ENCODE measurements around the gene IMPA2.
"Not testable (repeated sequence)": the region's sequence is repeated elsewhere in the genome, so short reads cannot be mapped to it uniquely, and the experiment has no call there.

The IMPA2 gene

GRCh38 chr18:12068950-12069320, 87.6 kb downstream of the IMPA2 start:
- Histone ChIP-seq H3K9me3 (ENCODE audit: control insufficient read depth, insufficient read depth, low read depth, low read length) (no peaks in the 10 kb centered on the region), H3K27ac (ENCODE audit: extremely low read depth, low read depth, low read length) (no peak overlapping the region), H3K4me1 (ENCODE audit: control insufficient read depth, insufficient read depth, low read length) (no peaks in the 10 kb centered on the region), H3K36me3 (ENCODE audit: control insufficient read depth in 2 of 2, insufficient read depth in 1 of 2, low read length in 2 of 2) (no peaks in the 10 kb centered on the region), H3K4me3 (ENCODE audit: low read depth, low read length) (no peak overlapping the region)
- CTCF ChIA-PET: interaction anchor here (1.6 to 1.7 kb wide), 2 partner anchors 11 to 12 kb away, joined by 3 to 4 read pairs; no protein-coding TSS in a partner anchor
- POLR2A ChIA-PET: no interaction called here
- TF ChIP-seq ZNF473 (tag by site-specific recombination; IDR thresholded peaks at IDR 0.05): no peak
- TF ChIP-seq ZNF121 (tag by site-specific recombination; IDR thresholded peaks at IDR 0.05): no peak
- TF ChIP-seq ZNF112 (tag by site-specific recombination; IDR thresholded peaks at IDR 0.05): no peak
- TF ChIP-seq ZSCAN30 (tag by site-specific recombination; IDR thresholded peaks at IDR 0.05): no peak
- TF ChIP-seq ZBTB8A (tag by site-specific recombination; IDR thresholded peaks at IDR 0.05): no peak
- no peak for TF ChIP-seq ZNF558 (tag by site-specific recombination; IDR thresholded peaks at IDR 0.05)
- no peak for TF ChIP-seq ZNF76 (tag by site-specific recombination; IDR thresholded peaks at IDR 0.05; ENCODE audit: borderline replicate concordance, low read depth)
- TF ChIP-seq ZNF280D (tag by site-specific recombination; IDR thresholded peaks at IDR 0.05): no peak
- no peak for TF ChIP-seq ZNF626 (tag by site-specific recombination; IDR thresholded peaks at IDR 0.05)

DNA sequence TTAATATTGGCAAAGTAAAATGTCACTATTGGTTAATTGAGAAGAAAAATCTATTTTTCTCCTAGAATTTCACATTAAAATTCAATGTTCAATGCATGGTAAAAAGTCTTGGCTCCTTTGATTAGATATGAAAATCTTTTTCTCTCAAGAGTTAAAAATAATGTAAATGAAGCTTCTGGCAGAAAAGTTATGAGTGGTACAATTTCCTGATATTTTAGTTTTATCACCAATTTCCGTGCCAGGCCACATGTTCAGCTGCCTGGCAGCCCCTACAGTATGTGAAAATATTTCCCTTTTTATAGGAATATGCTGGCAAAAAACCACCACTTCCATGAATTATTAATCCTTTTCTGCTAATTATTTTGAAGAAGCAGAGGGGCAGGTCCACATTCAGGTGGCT, 89.8 kb downstream of the IMPA2 start:
- H3K4me1 ChIP-seq (ENCODE audit: control insufficient read depth, insufficient read depth, low read length); POLR2A ChIA-PET: not testable (repeated sequence)
- CTCF ChIA-PET: interaction anchor here (2.0 kb wide), 1 partner anchor 32 kb away, joined by 8 read pairs; no protein-coding TSS in a partner anchor

GRCh38 chr18:12072996-12073395, 91.7 kb downstream of the IMPA2 start:
- ChIA-PET POLR2A (no interaction called here), CTCF (no interaction called here)
- no peaks in the 10 kb centered on the region for H3K9me3 ChIP-seq (ENCODE audit: control insufficient read depth, insufficient read depth, low read depth, low read length)
- no peak overlapping the region for H3K4me3 ChIP-seq (ENCODE audit: low read depth, low read length)
- no peaks in the 10 kb centered on the region for H3K36me3 ChIP-seq (ENCODE audit: control insufficient read depth in 2 of 2, insufficient read depth in 1 of 2, low read length in 2 of 2)
- no peaks in the 10 kb centered on the region for H3K4me1 ChIP-seq (ENCODE audit: control insufficient read depth, insufficient read depth, low read length)
- TF ChIP-seq ZNF501 (tag by site-specific recombination; IDR thresholded peaks at IDR 0.05): no peak
- no peak for TF ChIP-seq ZNF350 (tag by site-specific recombination; IDR thresholded peaks at IDR 0.05)
- TF ChIP-seq HOXC10 (CRISPR knock-in tag; IDR thresholded peaks at IDR 0.05): no peak
- TF ChIP-seq ZNF416 (tag by site-specific recombination; IDR thresholded peaks at IDR 0.05): no peak
- TF ChIP-seq, protein P1, sequence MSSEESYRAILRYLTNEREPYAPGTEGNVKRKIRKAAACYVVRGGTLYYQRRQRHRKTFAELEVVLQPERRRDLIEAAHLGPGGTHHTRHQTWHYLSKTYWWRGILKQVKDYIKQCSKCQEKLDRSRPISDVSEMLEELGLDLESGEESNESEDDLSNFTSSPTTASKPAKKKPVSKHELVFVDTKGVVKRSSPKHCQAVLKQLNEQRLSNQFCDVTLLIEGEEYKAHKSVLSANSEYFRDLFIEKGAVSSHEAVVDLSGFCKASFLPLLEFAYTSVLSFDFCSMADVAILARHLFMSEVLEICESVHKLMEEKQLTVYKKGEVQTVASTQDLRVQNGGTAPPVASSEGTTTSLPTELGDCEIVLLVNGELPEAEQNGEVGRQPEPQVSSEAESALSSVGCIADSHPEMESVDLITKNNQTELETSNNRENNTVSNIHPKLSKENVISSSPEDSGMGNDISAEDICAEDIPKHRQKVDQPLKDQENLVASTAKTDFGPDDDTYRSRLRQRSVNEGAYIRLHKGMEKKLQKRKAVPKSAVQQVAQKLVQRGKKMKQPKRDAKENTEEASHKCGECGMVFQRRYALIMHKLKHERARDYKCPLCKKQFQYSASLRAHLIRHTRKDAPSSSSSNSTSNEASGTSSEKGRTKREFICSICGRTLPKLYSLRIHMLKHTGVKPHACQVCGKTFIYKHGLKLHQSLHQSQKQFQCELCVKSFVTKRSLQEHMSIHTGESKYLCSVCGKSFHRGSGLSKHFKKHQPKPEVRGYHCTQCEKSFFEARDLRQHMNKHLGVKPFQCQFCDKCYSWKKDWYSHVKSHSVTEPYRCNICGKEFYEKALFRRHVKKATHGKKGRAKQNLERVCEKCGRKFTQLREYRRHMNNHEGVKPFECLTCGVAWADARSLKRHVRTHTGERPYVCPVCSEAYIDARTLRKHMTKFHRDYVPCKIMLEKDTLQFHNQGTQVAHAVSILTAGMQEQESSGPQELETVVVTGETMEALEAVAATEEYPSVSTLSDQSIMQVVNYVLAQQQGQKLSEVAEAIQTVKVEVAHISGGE (tag by site-specific recombination; conservative IDR thresholded peaks at IDR 0.05; ENCODE audit: low read depth): no peak
- TF ChIP-seq SCRT1 (tag by site-specific recombination; IDR thresholded peaks at IDR 0.05; ENCODE audit: borderline replicate concordance): no peak
- no peak for TF ChIP-seq GLI2 (tag by site-specific recombination; IDR thresholded peaks at IDR 0.05; ENCODE audit: borderline replicate concordance, low read depth)
- TF ChIP-seq, protein P2, sequence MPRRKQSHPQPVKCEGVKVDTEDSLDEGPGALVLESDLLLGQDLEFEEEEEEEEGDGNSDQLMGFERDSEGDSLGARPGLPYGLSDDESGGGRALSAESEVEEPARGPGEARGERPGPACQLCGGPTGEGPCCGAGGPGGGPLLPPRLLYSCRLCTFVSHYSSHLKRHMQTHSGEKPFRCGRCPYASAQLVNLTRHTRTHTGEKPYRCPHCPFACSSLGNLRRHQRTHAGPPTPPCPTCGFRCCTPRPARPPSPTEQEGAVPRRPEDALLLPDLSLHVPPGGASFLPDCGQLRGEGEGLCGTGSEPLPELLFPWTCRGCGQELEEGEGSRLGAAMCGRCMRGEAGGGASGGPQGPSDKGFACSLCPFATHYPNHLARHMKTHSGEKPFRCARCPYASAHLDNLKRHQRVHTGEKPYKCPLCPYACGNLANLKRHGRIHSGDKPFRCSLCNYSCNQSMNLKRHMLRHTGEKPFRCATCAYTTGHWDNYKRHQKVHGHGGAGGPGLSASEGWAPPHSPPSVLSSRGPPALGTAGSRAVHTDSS (tag by site-specific recombination; IDR thresholded peaks at IDR 0.05): no peak
- no peak for TF ChIP-seq ZNF785 (tag by site-specific recombination; IDR thresholded peaks at IDR 0.05)
- TF ChIP-seq, protein P3, sequence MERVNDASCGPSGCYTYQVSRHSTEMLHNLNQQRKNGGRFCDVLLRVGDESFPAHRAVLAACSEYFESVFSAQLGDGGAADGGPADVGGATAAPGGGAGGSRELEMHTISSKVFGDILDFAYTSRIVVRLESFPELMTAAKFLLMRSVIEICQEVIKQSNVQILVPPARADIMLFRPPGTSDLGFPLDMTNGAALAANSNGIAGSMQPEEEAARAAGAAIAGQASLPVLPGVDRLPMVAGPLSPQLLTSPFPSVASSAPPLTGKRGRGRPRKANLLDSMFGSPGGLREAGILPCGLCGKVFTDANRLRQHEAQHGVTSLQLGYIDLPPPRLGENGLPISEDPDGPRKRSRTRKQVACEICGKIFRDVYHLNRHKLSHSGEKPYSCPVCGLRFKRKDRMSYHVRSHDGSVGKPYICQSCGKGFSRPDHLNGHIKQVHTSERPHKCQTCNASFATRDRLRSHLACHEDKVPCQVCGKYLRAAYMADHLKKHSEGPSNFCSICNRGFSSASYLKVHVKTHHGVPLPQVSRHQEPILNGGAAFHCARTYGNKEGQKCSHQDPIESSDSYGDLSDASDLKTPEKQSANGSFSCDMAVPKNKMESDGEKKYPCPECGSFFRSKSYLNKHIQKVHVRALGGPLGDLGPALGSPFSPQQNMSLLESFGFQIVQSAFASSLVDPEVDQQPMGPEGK (tag by site-specific recombination; IDR thresholded peaks at IDR 0.05): no peak
- no peak for TF ChIP-seq ZNF596 (tag by site-specific recombination; IDR thresholded peaks at IDR 0.05)
- TF ChIP-seq ZBTB20 (tag by site-specific recombination; IDR thresholded peaks at IDR 0.05): no peak
- TF ChIP-seq ZNF791 (tag by site-specific recombination; IDR thresholded peaks at IDR 0.05): no peak
- no peak overlapping the region for H3K27ac ChIP-seq (ENCODE audit: extremely low read depth, low read depth, low read length)

More for the DNA sequence above, 89.8 kb downstream of the IMPA2 start:
- not testable (repeated sequence) for H3K36me3 ChIP-seq (ENCODE audit: control insufficient read depth in 2 of 2, insufficient read depth in 1 of 2, low read length in 2 of 2); H3K9me3 ChIP-seq (ENCODE audit: control insufficient read depth, insufficient read depth, low read depth, low read length); H3K4me3 ChIP-seq (ENCODE audit: low read depth, low read length); H3K27ac ChIP-seq (ENCODE audit: extremely low read depth, low read depth, low read length)

Measured in HEK293 (cell line).